HEK293 (cell line): ENCODE results near the gene SLC6A13.

ENCODE experiments used
- CTCF ChIA-PET: fragments of 350-600 bp; formaldehyde crosslinking; extraction: SDS; loops from one replicate; lab custom pipeline; 2021; ENCODE audit warnings: antibody characterized with exemption; lab: Yijun Ruan, JAX
- POLR2A ChIA-PET: fragments of 300-600 bp; formaldehyde crosslinking; extraction: SDS; loops from one replicate; lab custom pipeline; 2020; ENCODE audit warnings: antibody characterized with exemption, inconsistent platforms; lab: Yijun Ruan, JAX
- H3K27ac ChIP-seq: fragments of 200-500 bp; sonication (Bioruptor generic); 2 replicates; pipeline ENCODE4 v1.5.1; 2014; ENCODE audit warnings: low read depth, low read length, control low read depth, inconsistent platforms; ENCODE audit errors: extremely low read depth
- H3K36me3 ChIP-seq, 2 experiments: fragments of 200-500 bp in 1 of 2; sonication (Bioruptor generic) in 1 of 2; 1 replicate in 1 of 2; 2 replicates in 1 of 2; pipeline ENCODE4 v1.5.1; 2014 to 2017; ENCODE audit warnings: inconsistent platforms in 2 of 2, low read length in 2 of 2; ENCODE audit not compliant: control insufficient read depth in 2 of 2, insufficient read depth in 1 of 2
- H3K4me1 ChIP-seq: fragments of 200-500 bp; sonication (Bioruptor generic); 2 replicates; pipeline ENCODE4 v1.5.1; 2014; ENCODE audit warnings: mild to moderate bottlenecking, low read length, inconsistent platforms; ENCODE audit not compliant: control insufficient read depth, insufficient read depth
- H3K4me3 ChIP-seq: 2 replicates; pipeline ENCODE4 v1.5.1; 2011; ENCODE audit warnings: low read depth, mild to moderate bottlenecking, control low read depth, low read length, moderate library complexity
- H3K9me3 ChIP-seq: fragments of 200-500 bp; sonication (Bioruptor generic); 2 replicates; pipeline ENCODE4 v1.5.1; 2014; ENCODE audit warnings: low read depth, low read length, inconsistent platforms; ENCODE audit not compliant: control insufficient read depth, insufficient read depth
- PRDM10 ChIP-seq: fragments of 450-650 bp; formaldehyde crosslinking; IDR thresholded peaks from 2 replicates; pipeline ENCODE4 v1.5.1; 2016; ENCODE audit warnings: missing biosample characterization, missing genetic modification characterization
- ZBTB17 ChIP-seq: fragments of 450-650 bp; formaldehyde crosslinking; IDR thresholded peaks from 2 replicates; pipeline ENCODE4 v1.5.1; 2016; ENCODE audit warnings: missing biosample characterization, missing genetic modification characterization
- ZBTB21 ChIP-seq: fragments of 450-650 bp; formaldehyde crosslinking; IDR thresholded peaks from 2 replicates; pipeline ENCODE4 v1.5.1; 2017; ENCODE audit warnings: missing biosample characterization, missing genetic modification characterization
- ZNF560 ChIP-seq: fragments of 450-650 bp; formaldehyde crosslinking; IDR thresholded peaks from 2 replicates; pipeline ENCODE4 v1.5.1; 2017; ENCODE audit warnings: missing biosample characterization, missing genetic modification characterization, borderline replicate concordance
- ZNF629 ChIP-seq: fragments of 450-650 bp; formaldehyde crosslinking; IDR thresholded peaks from 2 replicates; pipeline ENCODE4 v1.5.1; 2017; ENCODE audit warnings: missing biosample characterization, missing genetic modification characterization
- ZXDB ChIP-seq: fragments of 450-650 bp; formaldehyde crosslinking; IDR thresholded peaks from 2 replicates; pipeline ENCODE4 v1.5.1; 2016; ENCODE audit warnings: missing biosample characterization, missing genetic modification characterization
- TF ChIP-seq, protein P1 (sequence below): fragments of 450-650 bp; IDR thresholded peaks from 2 replicates; pipeline ENCODE4 v1.5.1; 2018; ENCODE audit warnings: missing biosample characterization, missing genetic modification characterization
- TF ChIP-seq, protein P2 (sequence below): fragments of 450-650 bp; formaldehyde crosslinking; IDR thresholded peaks from 2 replicates; pipeline ENCODE4 v1.5.1; 2017; ENCODE audit warnings: missing biosample characterization, missing genetic modification characterization

The SLC6A13 gene

GRCh38 chr12:227923-228845 is 34.5 kb downstream of the SLC6A13 start:
- Histone ChIP-seq H3K4me3 (no peak overlapping the region), H3K9me3 (no peaks in the 10 kb centered on the region), H3K4me1 (no peaks in the 10 kb centered on the region), H3K36me3 (no peaks in the 10 kb centered on the region), H3K27ac (no peak overlapping the region)
- POLR2A ChIA-PET, result no interaction called here
- CTCF ChIA-PET, result interaction anchor here (0.7 kb wide), 1 partner anchor 10 kb away, joined by 3 read pairs; no protein-coding TSS in a partner anchor
- TF ChIP-seq ZBTB17 (tag by site-specific recombination) (no peak), PRDM10 (tag by site-specific recombination) (no peak), ZBTB21 (tag by site-specific recombination) (no peak), ZNF560 (tag by site-specific recombination) (no peak)

DNA sequence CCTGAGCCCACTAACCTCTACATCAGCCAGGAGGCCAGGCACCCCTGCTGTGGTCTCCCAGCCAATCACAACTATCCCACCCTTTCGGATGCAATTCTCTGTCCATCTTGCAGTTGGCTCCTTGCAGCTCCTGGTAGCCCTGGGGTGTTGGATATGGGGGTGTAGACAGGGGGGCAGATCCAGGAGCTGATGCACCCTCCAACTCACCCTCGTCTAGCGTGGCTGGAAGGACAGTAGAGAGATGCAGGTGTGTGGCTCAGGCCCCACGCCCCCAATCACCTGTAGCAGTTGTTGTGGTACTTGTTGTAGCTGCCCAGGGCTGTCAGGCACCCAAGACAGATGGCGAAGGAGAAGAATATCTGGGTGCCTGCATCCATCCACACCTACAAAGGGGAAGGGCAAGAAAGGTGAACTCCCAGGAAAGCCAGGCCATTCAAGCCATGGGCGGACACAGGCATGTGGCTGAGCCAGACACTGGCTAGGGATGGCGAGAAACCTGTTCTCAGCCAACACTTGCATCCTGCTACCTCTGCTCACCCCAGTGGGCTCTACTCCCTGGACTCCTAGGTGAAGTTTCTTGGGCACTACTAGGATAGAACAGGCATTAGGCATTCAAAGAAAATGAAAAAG is 35.2 kb downstream of the SLC6A13 start:
- Histone ChIP-seq H3K9me3 (no peaks in the 10 kb centered on the region), H3K4me1 (no peaks in the 10 kb centered on the region), H3K36me3 (no peaks in the 10 kb centered on the region), H3K4me3 (no peak overlapping the region), H3K27ac (no peak overlapping the region)
- ChIA-PET POLR2A (no interaction called here), CTCF (interaction anchor here (0.7 kb wide), 1 partner anchor 9 kb away, joined by 3 read pairs; no protein-coding TSS in a partner anchor)
- TF ChIP-seq, protein P1, sequence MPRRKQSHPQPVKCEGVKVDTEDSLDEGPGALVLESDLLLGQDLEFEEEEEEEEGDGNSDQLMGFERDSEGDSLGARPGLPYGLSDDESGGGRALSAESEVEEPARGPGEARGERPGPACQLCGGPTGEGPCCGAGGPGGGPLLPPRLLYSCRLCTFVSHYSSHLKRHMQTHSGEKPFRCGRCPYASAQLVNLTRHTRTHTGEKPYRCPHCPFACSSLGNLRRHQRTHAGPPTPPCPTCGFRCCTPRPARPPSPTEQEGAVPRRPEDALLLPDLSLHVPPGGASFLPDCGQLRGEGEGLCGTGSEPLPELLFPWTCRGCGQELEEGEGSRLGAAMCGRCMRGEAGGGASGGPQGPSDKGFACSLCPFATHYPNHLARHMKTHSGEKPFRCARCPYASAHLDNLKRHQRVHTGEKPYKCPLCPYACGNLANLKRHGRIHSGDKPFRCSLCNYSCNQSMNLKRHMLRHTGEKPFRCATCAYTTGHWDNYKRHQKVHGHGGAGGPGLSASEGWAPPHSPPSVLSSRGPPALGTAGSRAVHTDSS (tag by site-specific recombination), result no peak
- no peak for TF ChIP-seq ZNF629 (tag by site-specific recombination)

- POLR2A ChIA-PET, result no interaction called here
- H3K27ac ChIP-seq, result no peak overlapping the region
- H3K4me1 ChIP-seq, result no peaks in the 10 kb centered on the region
- no peaks in the 10 kb centered on the region for H3K36me3 ChIP-seq
- no peaks in the 10 kb centered on the region for H3K9me3 ChIP-seq
- H3K4me3 ChIP-seq, result no peak overlapping the region
- CTCF ChIA-PET, result no interaction called here
- TF ChIP-seq, protein P2, sequence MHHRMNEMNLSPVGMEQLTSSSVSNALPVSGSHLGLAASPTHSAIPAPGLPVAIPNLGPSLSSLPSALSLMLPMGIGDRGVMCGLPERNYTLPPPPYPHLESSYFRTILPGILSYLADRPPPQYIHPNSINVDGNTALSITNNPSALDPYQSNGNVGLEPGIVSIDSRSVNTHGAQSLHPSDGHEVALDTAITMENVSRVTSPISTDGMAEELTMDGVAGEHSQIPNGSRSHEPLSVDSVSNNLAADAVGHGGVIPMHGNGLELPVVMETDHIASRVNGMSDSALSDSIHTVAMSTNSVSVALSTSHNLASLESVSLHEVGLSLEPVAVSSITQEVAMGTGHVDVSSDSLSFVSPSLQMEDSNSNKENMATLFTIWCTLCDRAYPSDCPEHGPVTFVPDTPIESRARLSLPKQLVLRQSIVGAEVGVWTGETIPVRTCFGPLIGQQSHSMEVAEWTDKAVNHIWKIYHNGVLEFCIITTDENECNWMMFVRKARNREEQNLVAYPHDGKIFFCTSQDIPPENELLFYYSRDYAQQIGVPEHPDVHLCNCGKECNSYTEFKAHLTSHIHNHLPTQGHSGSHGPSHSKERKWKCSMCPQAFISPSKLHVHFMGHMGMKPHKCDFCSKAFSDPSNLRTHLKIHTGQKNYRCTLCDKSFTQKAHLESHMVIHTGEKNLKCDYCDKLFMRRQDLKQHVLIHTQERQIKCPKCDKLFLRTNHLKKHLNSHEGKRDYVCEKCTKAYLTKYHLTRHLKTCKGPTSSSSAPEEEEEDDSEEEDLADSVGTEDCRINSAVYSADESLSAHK (tag by site-specific recombination), result 0 out of 2 replicates have a peak, but pooled peaks have one; percentile 6
- no peak for TF ChIP-seq ZXDB (tag by site-specific recombination)
Measured at GRCh38 chr12:226401-226800, 36.2 kb downstream of the SLC6A13 start.
